Measurements from ENCODE around the gene CKLF. TPM values are rescaled to one million over a fixed set of nuclear protein-coding genes. Genes with fewer than 3 reads are reported as not detected.
"Not testable (repeated sequence)": the region's sequence is repeated elsewhere in the genome, so short reads cannot be mapped to it uniquely, and the experiment has no call there.

Gene CKLF
- total RNA-seq, 2 donors from 2014 or later = 22.5 to 40.7 TPM

- DNase-seq = no peak
- TF ChIP-seq, protein P1, sequence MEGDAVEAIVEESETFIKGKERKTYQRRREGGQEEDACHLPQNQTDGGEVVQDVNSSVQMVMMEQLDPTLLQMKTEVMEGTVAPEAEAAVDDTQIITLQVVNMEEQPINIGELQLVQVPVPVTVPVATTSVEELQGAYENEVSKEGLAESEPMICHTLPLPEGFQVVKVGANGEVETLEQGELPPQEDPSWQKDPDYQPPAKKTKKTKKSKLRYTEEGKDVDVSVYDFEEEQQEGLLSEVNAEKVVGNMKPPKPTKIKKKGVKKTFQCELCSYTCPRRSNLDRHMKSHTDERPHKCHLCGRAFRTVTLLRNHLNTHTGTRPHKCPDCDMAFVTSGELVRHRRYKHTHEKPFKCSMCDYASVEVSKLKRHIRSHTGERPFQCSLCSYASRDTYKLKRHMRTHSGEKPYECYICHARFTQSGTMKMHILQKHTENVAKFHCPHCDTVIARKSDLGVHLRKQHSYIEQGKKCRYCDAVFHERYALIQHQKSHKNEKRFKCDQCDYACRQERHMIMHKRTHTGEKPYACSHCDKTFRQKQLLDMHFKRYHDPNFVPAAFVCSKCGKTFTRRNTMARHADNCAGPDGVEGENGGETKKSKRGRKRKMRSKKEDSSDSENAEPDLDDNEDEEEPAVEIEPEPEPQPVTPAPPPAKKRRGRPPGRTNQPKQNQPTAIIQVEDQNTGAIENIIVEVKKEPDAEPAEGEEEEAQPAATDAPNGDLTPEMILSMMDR (conservative IDR thresholded peaks at IDR 0.05) = no peak
- peaks cover 24% of the 10 kb centered on the region for H3K36me3 Mint-ChIP-seq (ENCODE audit: low read depth)
- peaks cover 1% of the 10 kb centered on the region for H3K27me3 Mint-ChIP-seq (ENCODE audit: insufficient read depth)
- H3K4me1 ChIP-seq (ENCODE audit: control insufficient read depth, insufficient read depth, low read length) = no peaks in the 10 kb centered on the region
- no peak within 1 kb of the TSS for H3K4me3 ChIP-seq (ENCODE audit: low read length)
- no peak within 1 kb of the TSS for H3K4me3 Mint-ChIP-seq
- no peak within 1 kb of the TSS for H3K27ac ChIP-seq (ENCODE audit: low read depth, low read length)
- H3K4me1 Mint-ChIP-seq = no peaks in the 10 kb centered on the region
- H3K27ac Mint-ChIP-seq = no peak within 1 kb of the TSS
- 97 to 98% methylated on average over 34 to 54 of the region's 54 CpGs for WGBS, 2 experiments (ENCODE audit: insufficient coverage in 1 of 2, insufficient read length in 1 of 2)
- no peak within 1 kb of the TSS for H3K9ac ChIP-seq (ENCODE audit: extremely low read depth, low read length, poor library complexity, severe bottlenecking)
- no peaks in the 10 kb centered on the region for H3K9me3 ChIP-seq (ENCODE audit: control insufficient read depth, low read length)
- H3K27me3 ChIP-seq (ENCODE audit: control insufficient read depth, insufficient read depth, low read length, poor library complexity, severe bottlenecking) = no peaks in the 10 kb centered on the region
- peaks cover 8% of the 10 kb centered on the region for H3K36me3 ChIP-seq (ENCODE audit: control insufficient read depth, insufficient read depth, low read length)
- no peaks in the 10 kb centered on the region for H3K9me3 Mint-ChIP-seq
These were observed 13.9 kb downstream of the CKLF start, which contains the start of gene CMTM1 for GRCh38 chr16:66566051-66566901. Gene CMTM1 (plus strand): TSS chr16:66566439. CDS start chr16:66566514, 75 bp downstream.

- not testable (repeated sequence) for H3K27me3 ChIP-seq (ENCODE audit: control insufficient read depth, insufficient read depth, low read length, poor library complexity, severe bottlenecking); H3K4me1 ChIP-seq (ENCODE audit: control insufficient read depth, insufficient read depth, low read length); H3K4me3 Mint-ChIP-seq; H3K9me3 ChIP-seq (ENCODE audit: control insufficient read depth, low read length); H3K27ac ChIP-seq (ENCODE audit: low read depth, low read length); H3K9me3 Mint-ChIP-seq; H3K27ac Mint-ChIP-seq; H3K4me1 Mint-ChIP-seq; H3K4me3 ChIP-seq (ENCODE audit: low read length); H3K9ac ChIP-seq (ENCODE audit: extremely low read depth, low read length, poor library complexity, severe bottlenecking); DNase-seq; H3K27me3 Mint-ChIP-seq (ENCODE audit: insufficient read depth); H3K36me3 ChIP-seq (ENCODE audit: control insufficient read depth, insufficient read depth, low read length)
- peaks cover 20% of the 10 kb centered on the region for H3K36me3 Mint-ChIP-seq (ENCODE audit: low read depth)
- WGBS, 2 experiments (ENCODE audit: insufficient coverage in 1 of 2, insufficient read length in 1 of 2) = 90% methylated on average over 1 of the region's 3 CpGs; no CpG with 5 or more reads in 1 of the 2 experiments
These were observed 14.9 kb downstream of the CKLF start for GRCh38 chr16:66567270-66567669.

DNA sequence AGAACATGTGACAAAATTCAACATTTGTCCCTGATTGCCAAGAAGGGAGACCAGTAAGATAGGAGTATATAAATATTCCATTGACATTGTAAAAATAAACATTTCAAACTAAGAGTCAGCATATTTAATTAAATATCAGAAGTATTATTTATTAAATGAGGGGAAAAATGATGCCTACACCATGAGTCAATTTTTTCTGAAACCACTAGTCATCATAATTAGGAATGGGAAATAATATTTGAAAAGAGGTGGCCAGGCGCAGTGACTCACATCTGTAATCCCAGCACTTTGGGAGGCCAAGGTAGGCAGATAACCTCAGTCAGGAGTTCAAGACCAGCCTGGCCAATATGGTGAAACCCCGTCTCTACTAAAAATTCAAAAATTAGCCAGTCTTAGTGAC, 16.0 kb downstream of the CKLF start:
- no peaks in the 10 kb centered on the region for H3K9me3 Mint-ChIP-seq

More for the DNA sequence above, 16.0 kb downstream of the CKLF start:
- no peak overlapping the region for H3K4me3 Mint-ChIP-seq
- no peak overlapping the region for H3K9ac ChIP-seq (ENCODE audit: extremely low read depth, low read length, poor library complexity, severe bottlenecking)
- 95 to 100% methylated on average over 2 of the region's 2 CpGs for WGBS, 2 experiments (ENCODE audit: insufficient coverage in 1 of 2, insufficient read length in 1 of 2)
- peaks cover 5% of the 10 kb centered on the region for H3K36me3 ChIP-seq (ENCODE audit: control insufficient read depth, insufficient read depth, low read length)
- H3K36me3 Mint-ChIP-seq (ENCODE audit: low read depth) = peaks cover 20% of the 10 kb centered on the region
- no peak overlapping the region for H3K27ac ChIP-seq (ENCODE audit: low read depth, low read length)
- no peaks in the 10 kb centered on the region for H3K27me3 ChIP-seq (ENCODE audit: control insufficient read depth, insufficient read depth, low read length, poor library complexity, severe bottlenecking)
- H3K27ac Mint-ChIP-seq = no peak overlapping the region
- no peak overlapping the region for H3K4me3 ChIP-seq (ENCODE audit: low read length)
- H3K4me1 ChIP-seq (ENCODE audit: control insufficient read depth, insufficient read depth, low read length) = no peaks in the 10 kb centered on the region
- H3K4me1 Mint-ChIP-seq = no peaks in the 10 kb centered on the region
- DNase-seq = no peak
- TF ChIP-seq, protein P1 (conservative IDR thresholded peaks at IDR 0.05) = no peak
- H3K9me3 ChIP-seq (ENCODE audit: control insufficient read depth, low read length) = no peaks in the 10 kb centered on the region
- H3K27me3 Mint-ChIP-seq (ENCODE audit: insufficient read depth) = peaks cover 1% of the 10 kb centered on the region

Measured in endodermal cell (in vitro differentiated cells).